PC-3 (cell line): Measurements from ENCODE around the gene DNASE1. TPM values are rescaled to one million over a fixed set of nuclear protein-coding genes. Genes with fewer than 3 reads are reported as not detected.

ENCODE experiments used
- ATAC-seq: fragments of 200-7000 bp; cut with Tn5 transposase; 2 replicates; pipeline ENCODE4 v1.9.1; 2020; ENCODE audit warnings: mild to moderate bottlenecking, moderate library complexity
- BruUV-seq: library from RNA; stranded (reverse); fragments of 400-500 nt; replicated peaks from 2 replicates; lab custom pipeline; 2021; lab: Mats Ljungman, UMichigan
- CTCF ChIA-PET: fragments of 300-600 bp; sonication (Branson Sonifier 250); formaldehyde crosslinking; loops from one replicate; lab custom pipeline; 2022; ENCODE audit warnings: antibody characterized with exemption; lab: Charles Lee
- POLR2A ChIA-PET: fragments of 300-600 bp; sonication (Branson Sonifier 250); formaldehyde crosslinking; loops from one replicate; lab custom pipeline; 2022; ENCODE audit warnings: antibody characterized with exemption; ENCODE audit not compliant: unreplicated experiment; lab: Charles Lee
- DNase-seq: peaks from one replicate; pipeline ENCODE4 v3.0.0-alpha.2; 2015
- H2AFZ ChIP-seq: fragments of 300-600 bp; sonication (generic); 2 replicates; pipeline ENCODE4 v1.6.0; 2016; ENCODE audit warnings: antibody characterized with exemption, low read length
- H3F3A ChIP-seq: fragments of 300-600 bp; sonication (generic); one replicate; pipeline ENCODE4 v1.6.0; 2017; ENCODE audit warnings: antibody characterized with exemption, low read length, control low read depth, mild to moderate bottlenecking; ENCODE audit not compliant: unreplicated experiment
- H3K27ac ChIP-seq: fragments of 300-600 bp; sonication (generic); 2 replicates; pipeline ENCODE4 v1.5.1; 2016; ENCODE audit warnings: mild to moderate bottlenecking, low read length
- H3K27me3 ChIP-seq: fragments of 300-600 bp; sonication (generic); 2 replicates; pipeline ENCODE4 v1.6.1; 2016; ENCODE audit warnings: low read length, mixed read lengths
- H3K36me3 ChIP-seq: fragments of 300-600 bp; sonication (generic); 2 replicates; pipeline ENCODE4 v1.6.1; 2016; ENCODE audit warnings: low read depth, mixed run types, low read length, mixed read lengths
- H3K4me1 ChIP-seq: fragments of 300-600 bp; sonication (generic); 2 replicates; pipeline ENCODE4 v1.5.1; 2016; ENCODE audit warnings: low read length; ENCODE audit not compliant: insufficient read depth
- H3K4me2 ChIP-seq: fragments of 300-600 bp; sonication (generic); 2 replicates; pipeline ENCODE4 v1.6.0; 2016; ENCODE audit warnings: low read length
- H3K4me3 ChIP-seq: fragments of 300-600 bp; sonication (generic); 2 replicates; pipeline ENCODE4 v1.5.1; 2016; ENCODE audit warnings: mild to moderate bottlenecking, low read length, mixed read lengths
- H3K79me2 ChIP-seq: fragments of 300-600 bp; sonication (generic); 2 replicates; pipeline ENCODE4 v1.6.1; 2017; ENCODE audit warnings: low read length, mixed read lengths
- H3K9ac ChIP-seq: fragments of 300-600 bp; sonication (generic); 2 replicates; pipeline ENCODE4 v1.6.0; 2016; ENCODE audit warnings: mild to moderate bottlenecking, low read length
- H3K9me2 ChIP-seq: fragments of 300-600 bp; sonication (generic); replicated peaks from 2 replicates; pipeline ENCODE4 v1.6.1; 2016; ENCODE audit warnings: mixed run types, low read length, mixed read lengths
- H3K9me3 ChIP-seq: fragments of 300-600 bp; sonication (generic); 2 replicates; pipeline ENCODE4 v1.6.1; 2016; ENCODE audit warnings: low read length, mixed read lengths
- H4K20me1 ChIP-seq: fragments of 300-600 bp; sonication (generic); 2 replicates; pipeline ENCODE4 v1.6.1; 2016; ENCODE audit warnings: low read length, mixed read lengths
- CTCF ChIP-seq: fragments of 300-600 bp; sonication (generic); conservative IDR thresholded peaks from 2 replicates; pipeline ENCODE4 v1.5.1; 2017; ENCODE audit warnings: antibody characterized with exemption, low read depth, mild to moderate bottlenecking, low read length
- EZH2 ChIP-seq: fragments of 300-600 bp; sonication (generic); IDR thresholded peaks from one replicate; pipeline ENCODE4 v1.6.1; 2017; ENCODE audit warnings: antibody characterized with exemption, mild to moderate bottlenecking, low read length; ENCODE audit not compliant: unreplicated experiment
- EZH2phosphoT487 ChIP-seq: fragments of 300-600 bp; sonication (generic); IDR thresholded peaks from 2 replicates; pipeline ENCODE4 v1.6.1; 2018; ENCODE audit warnings: mild to moderate bottlenecking, antibody characterized with exemption, low read length, borderline replicate concordance
- intact Hi-C: fragments of 100-400 bp; cut with micrococcal nuclease; formaldehyde crosslinking; loops from 2 replicates; pipeline ENCODE4 v1.9.0; 2023
- total RNA-seq: library from RNA; depleted of rRNA; stranded (reverse); fragments of >200 nt; gene quantifications from 2 replicates; pipeline ENCODE4 v1.2.3, GENCODE V29; 2014

DNASE1 gene
- total RNA-seq, 1 experiment from 2014 or later, result 14.0 TPM

- Histone ChIP-seq H3K79me2 (no peaks in the 10 kb centered on the region), H4K20me1 (no peaks in the 10 kb centered on the region), H3K9me3 (no peaks in the 10 kb centered on the region), H3K27me3 (no peaks in the 10 kb centered on the region), H3K4me2 (no peak overlapping the region), H2AFZ (no peak overlapping the region), H3K36me3 (peaks cover 8% of the 10 kb centered on the region), H3K27ac (no peak overlapping the region), H3K9ac (no peak overlapping the region), H3K4me3 (no peak overlapping the region), H3F3A (no peaks in the 10 kb centered on the region), H3K9me2 (no peaks in the 10 kb centered on the region), H3K4me1 (no peaks in the 10 kb centered on the region)
- no peak for TF ChIP-seq CTCF
- TF ChIP-seq EZH2, result no peak
- no peak for TF ChIP-seq EZH2phosphoT487
- no peak for DNase-seq
- CTCF ChIA-PET, result no interaction called here
- no TSS peak for BruUV-seq
- POLR2A ChIA-PET, result no interaction called here
- ATAC-seq, result no peak
- intact Hi-C loops, result no loop called here
These were observed 32.5 kb downstream of the DNASE1 start for GRCh38 chr16:3687021-3687420.

GRCh38 chr16:3687792-3688191, 33.3 kb downstream of the DNASE1 start:
- Histone ChIP-seq H3F3A (no peaks in the 10 kb centered on the region), H3K4me1 (no peaks in the 10 kb centered on the region), H3K9ac (no peak overlapping the region), H4K20me1 (no peaks in the 10 kb centered on the region), H3K9me2 (no peaks in the 10 kb centered on the region), H2AFZ (no peak overlapping the region), H3K4me2 (no peak overlapping the region), H3K4me3 (no peak overlapping the region), H3K27ac (no peak overlapping the region), H3K27me3 (no peaks in the 10 kb centered on the region), H3K36me3 (peaks cover 8% of the 10 kb centered on the region), H3K9me3 (no peaks in the 10 kb centered on the region), H3K79me2 (no peaks in the 10 kb centered on the region)
- CTCF ChIA-PET, result no interaction called here
- DNase-seq (no peak), ATAC-seq (no peak)
- BruUV-seq, result no TSS peak
- POLR2A ChIA-PET, result no interaction called here
- TF ChIP-seq CTCF, result no peak
- TF ChIP-seq EZH2, result no peak
- no peak for TF ChIP-seq EZH2phosphoT487
- intact Hi-C loops, result no loop called here

GRCh38 chr16:3689731-3690130, 35.2 kb downstream of the DNASE1 start:
- Histone ChIP-seq H3K4me1 (no peaks in the 10 kb centered on the region), H3K9me3 (no peaks in the 10 kb centered on the region), H4K20me1 (no peaks in the 10 kb centered on the region), H3K4me2 (no peak overlapping the region), H3K4me3 (no peak overlapping the region), H3K9me2 (no peaks in the 10 kb centered on the region), H2AFZ (no peak overlapping the region), H3F3A (no peaks in the 10 kb centered on the region), H3K27ac (no peak overlapping the region), H3K79me2 (peaks cover 2% of the 10 kb centered on the region; the same call in 1 of the 2 replicates), H3K27me3 (no peaks in the 10 kb centered on the region), H3K9ac (no peak overlapping the region), H3K36me3 (peaks cover 10% of the 10 kb centered on the region)
- no peak for DNase-seq
- BruUV-seq, result no TSS peak
- no peak for ATAC-seq
- CTCF ChIA-PET, result no interaction called here
- intact Hi-C loops, result loop anchor here (1.0 kb wide), 1 partner anchor 191 kb away; the partner anchor contains the start of gene CREBBP
- TF ChIP-seq EZH2phosphoT487, result no peak
- TF ChIP-seq CTCF, result no peak
- TF ChIP-seq EZH2, result no peak
- POLR2A ChIA-PET, result no interaction called here
